Fibroblast of lung (primary cell): ENCODE results near the gene KIF26B. TPM values are rescaled to one million over a fixed set of nuclear protein-coding genes. Genes with fewer than 3 reads are reported as not detected.

Source experiments
- DNase-seq, 2 donors: peaks; one replicate each; pipeline versions ENCODE4 v3.0.0 to v3.0.0-alpha.2; 2010; ENCODE audit warnings: low read depth in 2 of 2
- H2AFZ ChIP-seq: 2 replicates; pipeline ENCODE4 v1.5.1; 2012; ENCODE audit warnings: low read length, control low read depth, inconsistent platforms
- H3K27ac ChIP-seq: 2 replicates; pipeline ENCODE4 v1.5.1; 2011; ENCODE audit warnings: low read length, control low read depth; ENCODE audit not compliant: insufficient read depth
- H3K27me3 ChIP-seq: 2 replicates; pipeline ENCODE4 v1.5.1; 2011; ENCODE audit warnings: mild to moderate bottlenecking, low read length; ENCODE audit not compliant: control insufficient read depth, insufficient read depth
- H3K36me3 ChIP-seq: 2 replicates; pipeline ENCODE4 v1.5.1; 2011; ENCODE audit warnings: low read length; ENCODE audit not compliant: control insufficient read depth, insufficient read depth
- H3K4me1 ChIP-seq: 2 replicates; pipeline ENCODE4 v1.5.1; 2011; ENCODE audit warnings: low read length; ENCODE audit not compliant: control insufficient read depth, insufficient read depth; ENCODE audit errors: extremely low read depth
- H3K4me2 ChIP-seq: 2 replicates; pipeline ENCODE4 v1.5.1; 2011; ENCODE audit warnings: low read length, control low read depth; ENCODE audit not compliant: insufficient read depth; ENCODE audit errors: extremely low read depth
- H3K4me3 ChIP-seq, 4 experiments: fragments of 200-600 bp in 1 of 4; sonication (generic) in 1 of 4; replicated peaks in 1 of 4; 2 replicates each; pipeline ENCODE4 v1.5.1; 2011 to 2016; ENCODE audit warnings: low read length in 4 of 4, low read depth in 3 of 4, mild to moderate bottlenecking in 3 of 4, control low read depth in 2 of 4, inconsistent platforms in 1 of 4, mixed read lengths in 1 of 4; ENCODE audit not compliant: insufficient read depth in 1 of 4; ENCODE audit errors: control extremely low read depth in 1 of 4
- H3K79me2 ChIP-seq: 2 replicates; pipeline ENCODE4 v1.5.1; 2012; ENCODE audit warnings: mild to moderate bottlenecking, low read length, inconsistent platforms; ENCODE audit not compliant: control insufficient read depth, insufficient read depth
- H3K9ac ChIP-seq: 2 replicates; pipeline ENCODE4 v1.5.1; 2011; ENCODE audit warnings: mild to moderate bottlenecking, low read length, control low read depth; ENCODE audit not compliant: insufficient read depth
- H3K9me3 ChIP-seq: 2 replicates; pipeline ENCODE4 v1.5.1; 2012; ENCODE audit warnings: low read depth, low read length; ENCODE audit not compliant: control insufficient read depth, insufficient read depth
- H4K20me1 ChIP-seq: 2 replicates; pipeline ENCODE4 v1.5.1; 2011; ENCODE audit warnings: low read length; ENCODE audit not compliant: control insufficient read depth, insufficient read depth; ENCODE audit errors: extremely low read depth
- CTCF ChIP-seq, 2 donors: IDR thresholded peaks in 1 of 2; conservative IDR thresholded peaks in 1 of 2; 1 replicate in 1 of 2; 2 replicates in 1 of 2; pipeline ENCODE4 v1.5.1; 2011 to 2012; ENCODE audit warnings: low read length in 2 of 2, control low read depth in 1 of 2, inconsistent platforms in 1 of 2, low read depth in 1 of 2, mild to moderate bottlenecking in 1 of 2
- EZH2 ChIP-seq: IDR thresholded peaks from 2 replicates; pipeline ENCODE4 v1.5.1; 2012; ENCODE audit warnings: low read length, control low read depth, mild to moderate bottlenecking; ENCODE audit errors: missing control alignments
- polyA plus RNA-seq, 2 donors: library from polyadenylated mRNA; depleted of rRNA in 1 of 2; stranded (reverse) in 1 of 2; unstranded in 1 of 2; fragments of >200 nt; gene quantifications; 2 replicates each; pipeline ENCODE4 v1.2.1, GENCODE V29; 2011 to 2012; ENCODE audit warnings: missing spikeins in 1 of 2
- total RNA-seq: library from RNA; depleted of rRNA; stranded (reverse); fragments of >200 nt; gene quantifications from 2 replicates; pipeline ENCODE4 v1.2.1, GENCODE V29; 2014

Gene KIF26B
- total and polyA plus RNA-seq, 2 donors (not counting 1 experiment from before 2014, with no cell fraction given): 5.3 to 6.1 TPM

- no peaks in the 10 kb centered on the region for H3K79me2 ChIP-seq
- no peak overlapping the region for H3K9ac ChIP-seq
- no peaks in the 10 kb centered on the region for H3K27me3 ChIP-seq
- no peak overlapping the region for H3K27ac ChIP-seq
- H3K36me3 ChIP-seq: no peaks in the 10 kb centered on the region
- no peak for DNase-seq
- no peak overlapping the region for H3K4me2 ChIP-seq
- no peak overlapping the region for H2AFZ ChIP-seq
- H3K9me3 ChIP-seq: no peaks in the 10 kb centered on the region
- H4K20me1 ChIP-seq: no peaks in the 10 kb centered on the region
- no peak for TF ChIP-seq CTCF (conservative IDR thresholded peaks at IDR 0.05 in 1 of 2, IDR thresholded peaks at IDR 0.05 in 1 of 2; ENCODE audit: low read depth in 1 of 2, low read length in 2 of 2)
- TF ChIP-seq EZH2: no peak
- no peak overlapping the region for H3K4me3 ChIP-seq
- H3K4me1 ChIP-seq: no peaks in the 10 kb centered on the region
These were observed 411.3 kb downstream of the KIF26B start for GRCh38 chr1:245566134-245566533.

DNA sequence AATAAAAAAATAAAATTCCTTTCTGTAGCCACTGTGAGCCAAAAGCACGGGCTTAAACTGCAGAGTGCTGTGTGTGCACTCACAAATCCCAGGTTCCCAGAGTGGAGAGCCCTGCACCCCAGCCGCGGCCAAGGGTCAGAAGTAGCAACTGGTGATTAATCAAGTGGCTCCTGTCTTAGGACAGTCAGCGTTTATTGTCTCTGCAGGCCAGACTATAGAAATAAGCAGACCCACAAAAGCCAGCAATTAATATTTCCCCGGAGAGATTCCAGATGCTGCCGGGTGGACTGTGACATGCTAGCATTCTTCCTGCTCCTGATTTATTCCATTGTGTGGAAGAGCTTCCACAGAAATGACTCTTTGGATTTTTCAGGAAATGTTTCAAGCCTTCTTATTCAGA lies 412.2 kb downstream of the KIF26B start:
- H3K36me3 ChIP-seq: no peaks in the 10 kb centered on the region
- no peak for TF ChIP-seq CTCF (conservative IDR thresholded peaks at IDR 0.05 in 1 of 2, IDR thresholded peaks at IDR 0.05 in 1 of 2; ENCODE audit: low read depth in 1 of 2, low read length in 2 of 2)
- TF ChIP-seq EZH2: no peak
- no peak overlapping the region for H2AFZ ChIP-seq
- peak; percentile 24 to 56 for DNase-seq
- no peaks in the 10 kb centered on the region for H3K79me2 ChIP-seq
- no peak overlapping the region for H3K27ac ChIP-seq
- H3K4me2 ChIP-seq: no peak overlapping the region
- H3K4me3 ChIP-seq: no peak overlapping the region
- no peak overlapping the region for H3K9ac ChIP-seq
- H3K4me1 ChIP-seq: no peaks in the 10 kb centered on the region
- no peaks in the 10 kb centered on the region for H4K20me1 ChIP-seq
- H3K9me3 ChIP-seq: no peaks in the 10 kb centered on the region
- H3K27me3 ChIP-seq: no peaks in the 10 kb centered on the region

- Histone ChIP-seq H3K36me3 (no peaks in the 10 kb centered on the region), H3K4me3 (no peak overlapping the region), H3K4me2 (no peak overlapping the region), H4K20me1 (no peaks in the 10 kb centered on the region), H3K27ac (no peak overlapping the region), H3K4me1 (no peaks in the 10 kb centered on the region), H3K27me3 (no peaks in the 10 kb centered on the region), H3K9ac (no peak overlapping the region), H2AFZ (no peak overlapping the region), H3K79me2 (no peaks in the 10 kb centered on the region), H3K9me3 (no peaks in the 10 kb centered on the region)
- no peak for DNase-seq
- no peak for TF ChIP-seq CTCF (conservative IDR thresholded peaks at IDR 0.05 in 1 of 2, IDR thresholded peaks at IDR 0.05 in 1 of 2; ENCODE audit: low read depth in 1 of 2, low read length in 2 of 2)
- TF ChIP-seq EZH2: no peak
These were observed 417.1 kb downstream of the KIF26B start for GRCh38 chr1:245571815-245572294.
